ENCODE measurements around the gene ALX1. TPM values are rescaled to one million over a fixed set of nuclear protein-coding genes. Genes with fewer than 3 reads are reported as not detected.

The ALX1 gene
- total RNA-seq, 1 donor from 2014 or later: not detected

- H3K4me3 ChIP-seq (ENCODE audit: low read depth, low read length): no peak overlapping the region
- no peak for TF ChIP-seq CTCF (conservative IDR thresholded peaks at IDR 0.05; ENCODE audit: low read depth, low read length)
- no peak for DNase-seq (ENCODE audit: low read depth)
Measured at GRCh38 chr12:85322715-85323114, 42.7 kb downstream of the ALX1 start.

GRCh38 chr12:85325442-85325841 lies 45.4 kb downstream of the ALX1 start:
- TF ChIP-seq CTCF (conservative IDR thresholded peaks at IDR 0.05; ENCODE audit: low read depth, low read length): no peak
- no peak overlapping the region for H3K4me3 ChIP-seq (ENCODE audit: low read depth, low read length)
- DNase-seq (ENCODE audit: low read depth): no peak

GRCh38 chr12:85329913-85330312 lies 49.9 kb downstream of the ALX1 start:
- no peak overlapping the region for H3K4me3 ChIP-seq (ENCODE audit: low read depth, low read length)
- no peak for TF ChIP-seq CTCF (conservative IDR thresholded peaks at IDR 0.05; ENCODE audit: low read depth, low read length)
- DNase-seq (ENCODE audit: low read depth): no peak

- H3K4me3 ChIP-seq (ENCODE audit: low read depth, low read length): no peak overlapping the region
- no peak for TF ChIP-seq CTCF (conservative IDR thresholded peaks at IDR 0.05; ENCODE audit: low read depth, low read length)
- DNase-seq (ENCODE audit: low read depth): no peak
Measured at GRCh38 chr12:85348779-85349178, 68.8 kb downstream of the ALX1 start.

- no peak for TF ChIP-seq CTCF (conservative IDR thresholded peaks at IDR 0.05; ENCODE audit: low read depth, low read length)
- no peak for DNase-seq (ENCODE audit: low read depth)
- no peak overlapping the region for H3K4me3 ChIP-seq (ENCODE audit: low read depth, low read length)
Measured at GRCh38 chr12:85350356-85350755, 70.3 kb downstream of the ALX1 start.

Other genes starting within 250 kb of the ALX1 start
- gene TSPAN19, start 243.9 kb upstream of the ALX1 start, total RNA-seq: not detected in 2 replicates
- gene LRRIQ1, start 243.9 kb upstream of the ALX1 start, total RNA-seq: 0.29 and 0.92 TPM in 2 replicates

All from epithelial cell of proximal tubule (primary cell).